NCI-H82 treated with DMSO at 0.1 percent for 48 hours (cell line): ENCODE results near the gene SETBP1.
A peak's percentile ranks its signal among the peaks of the same experiment; 100 is the strongest.

ENCODE experiments used
- DNase-seq: peaks from one replicate; lab custom pipeline; 2025; ENCODE audit not compliant: unreplicated experiment; lab: John Stamatoyannopoulos, UW

The SETBP1 gene

GRCh38 chr18:44680273-44681075, at the start of gene SETBP1:
Gene SETBP1, plus strand, starts transcription at chr18:44680888. Its CDS starts 20,459 bp downstream, at chr18:44701347.
- peak; percentile 44 for DNase-seq

- no peak for DNase-seq
Measured at GRCh38 chr18:44632469-44633145, 48.1 kb upstream of the SETBP1 start.

DNA sequence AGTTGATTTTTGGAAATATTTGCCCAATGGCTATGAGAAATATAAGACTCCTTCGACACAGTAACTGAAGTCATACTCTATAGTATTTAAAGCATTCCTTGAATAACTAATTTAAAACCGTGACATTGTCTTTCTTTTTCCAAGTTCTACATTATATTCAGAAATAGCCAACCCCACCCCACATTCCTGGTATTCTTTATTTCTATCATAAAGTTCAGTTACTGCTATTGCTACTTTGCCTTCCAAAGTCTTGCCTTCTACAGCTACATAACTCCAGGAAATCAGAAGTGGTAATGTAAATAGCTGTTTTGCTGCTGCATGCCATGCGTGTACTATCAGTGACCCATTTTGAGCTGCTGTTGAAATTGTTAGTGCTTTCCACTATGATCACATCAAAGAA, 45.1 kb upstream of the SETBP1 start:
- DNase-seq = no peak

DNA sequence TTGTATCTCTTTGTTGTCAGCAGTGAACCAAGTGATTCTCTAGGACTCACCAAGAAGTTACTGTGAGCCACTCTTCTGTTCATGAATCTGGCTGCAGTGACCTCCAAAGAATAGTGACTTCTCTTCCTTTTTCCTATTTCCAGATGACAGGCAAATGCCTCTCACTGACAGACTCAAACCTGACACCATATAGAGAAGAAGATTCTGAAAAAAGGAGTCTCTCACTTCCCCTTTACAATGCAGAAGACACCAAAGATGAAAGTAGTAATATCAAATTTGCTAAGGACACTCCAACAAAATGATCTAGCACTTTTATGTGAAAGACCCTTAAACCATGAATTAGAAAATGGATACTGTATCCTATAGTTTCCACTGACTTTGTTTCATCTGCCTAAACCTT, 44.4 kb upstream of the SETBP1 start:
- DNase-seq = no peak

DNA sequence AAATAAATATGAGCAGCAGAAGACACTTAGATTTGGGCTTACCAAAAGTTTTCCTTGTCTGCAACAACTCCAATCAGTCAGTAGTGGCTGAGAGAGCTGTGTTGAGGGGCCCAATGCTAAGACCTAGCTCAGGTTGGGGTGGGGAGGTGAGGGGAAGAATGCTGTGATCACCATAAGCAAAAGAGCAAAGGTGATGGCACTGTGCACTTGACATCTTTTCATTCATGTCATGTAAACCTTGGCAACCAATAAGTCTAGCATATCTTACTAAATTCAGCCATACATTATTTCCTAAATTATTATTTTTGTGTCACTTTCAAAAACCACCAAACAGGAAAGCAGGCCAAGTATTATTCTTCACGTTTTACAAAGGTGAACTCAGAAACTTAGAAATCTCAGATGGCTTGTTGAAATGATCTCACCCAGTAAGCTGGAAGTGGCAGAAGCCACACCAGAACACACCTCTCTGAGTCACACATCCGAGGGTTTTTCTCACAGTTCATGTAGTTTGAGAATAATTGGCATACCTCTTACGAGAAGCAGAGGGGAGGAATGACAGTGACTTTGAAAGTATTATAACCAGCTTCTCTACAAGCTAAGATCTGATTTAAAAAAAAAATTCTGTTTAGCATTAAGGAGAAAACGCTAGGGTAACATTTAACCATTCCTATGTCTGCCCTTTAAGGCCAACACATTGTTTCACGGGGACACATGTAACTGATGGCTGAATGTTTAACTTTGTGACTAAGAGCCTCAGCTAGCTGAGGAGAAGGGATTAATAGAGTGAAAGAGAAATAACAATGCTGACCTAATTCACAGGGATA, 43.3 kb upstream of the SETBP1 start:
- DNase-seq = no peak

GRCh38 chr18:44638034-44638540, 42.6 kb upstream of the SETBP1 start:
- no peak for DNase-seq

GRCh38 chr18:44638811-44639210, 41.9 kb upstream of the SETBP1 start:
- DNase-seq = no peak

DNA sequence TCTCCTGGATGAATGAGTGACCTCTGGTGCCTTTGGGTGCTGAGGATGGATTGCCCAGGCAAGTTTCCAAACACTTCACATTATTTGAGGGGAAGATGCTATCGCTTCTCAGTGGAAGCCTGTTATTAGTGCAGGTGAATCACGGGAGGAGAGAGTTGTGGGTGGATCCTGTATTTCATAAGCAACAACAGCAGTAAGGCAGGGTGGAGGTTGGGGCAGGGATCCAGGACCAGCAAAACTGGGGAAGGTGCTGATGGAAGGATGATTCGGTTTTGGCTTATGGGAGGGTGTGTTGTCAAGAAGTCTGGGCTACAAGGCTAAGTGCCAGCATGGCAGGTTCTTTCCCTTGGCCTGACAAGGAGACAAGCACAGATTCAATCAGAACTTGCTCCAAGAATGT, 37.7 kb upstream of the SETBP1 start:
- DNase-seq = no peak

GRCh38 chr18:44651478-44651877, 29.2 kb upstream of the SETBP1 start:
- no peak for DNase-seq

DNA sequence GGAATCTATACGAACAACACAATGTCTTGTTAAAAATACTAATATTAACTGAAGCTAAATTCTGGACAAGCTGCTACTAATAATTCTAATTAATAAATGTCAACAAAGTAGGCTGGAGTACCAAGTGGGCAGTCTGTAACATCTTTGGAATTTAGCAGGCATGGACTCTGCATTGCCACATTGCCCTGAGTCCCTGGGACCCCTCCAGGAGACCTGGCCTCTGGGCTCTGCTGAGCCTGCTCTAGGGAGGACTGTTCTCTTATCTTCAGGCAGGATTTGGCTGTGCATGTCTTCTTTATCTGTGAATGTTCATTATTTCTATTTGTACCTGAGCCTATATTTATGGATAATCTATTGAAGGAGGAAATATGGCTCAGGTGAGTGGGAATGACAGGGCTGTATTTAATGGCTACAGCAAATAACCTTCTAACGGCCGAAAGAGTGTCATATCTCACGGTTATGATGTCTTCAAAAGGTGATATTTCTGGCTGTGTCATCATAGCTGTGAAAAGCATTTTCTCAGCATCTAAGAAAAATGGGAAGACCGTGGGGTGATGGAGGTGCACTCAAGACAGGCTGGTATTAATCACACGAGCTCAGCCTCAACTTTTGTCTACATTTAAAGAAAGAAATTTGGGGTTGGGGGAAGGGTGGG, 28.6 kb upstream of the SETBP1 start:
- no peak for DNase-seq

- no peak for DNase-seq
Measured at GRCh38 chr18:44652722-44653121, 28.0 kb upstream of the SETBP1 start.

GRCh38 chr18:44654573-44654972, 26.1 kb upstream of the SETBP1 start:
- DNase-seq = no peak

DNA sequence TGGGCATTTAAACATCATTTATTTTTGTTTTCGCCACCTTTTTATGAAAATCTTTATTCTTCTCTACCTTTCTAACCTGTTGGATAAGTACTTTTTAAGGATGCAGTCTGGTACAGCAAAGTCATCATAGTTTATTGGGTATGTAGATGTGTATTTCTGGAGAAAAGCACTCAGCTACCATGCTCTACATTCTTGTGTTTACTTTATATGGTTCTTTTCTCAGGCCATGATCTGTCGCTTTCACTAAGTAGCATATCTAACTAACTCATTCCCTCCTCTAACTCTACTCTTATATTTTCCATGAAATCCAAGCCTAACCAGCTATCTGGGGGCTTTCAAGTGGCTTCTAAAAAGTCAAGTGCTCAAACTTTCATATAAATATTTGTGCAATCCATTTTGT, 25.3 kb upstream of the SETBP1 start:
- no peak for DNase-seq

DNA sequence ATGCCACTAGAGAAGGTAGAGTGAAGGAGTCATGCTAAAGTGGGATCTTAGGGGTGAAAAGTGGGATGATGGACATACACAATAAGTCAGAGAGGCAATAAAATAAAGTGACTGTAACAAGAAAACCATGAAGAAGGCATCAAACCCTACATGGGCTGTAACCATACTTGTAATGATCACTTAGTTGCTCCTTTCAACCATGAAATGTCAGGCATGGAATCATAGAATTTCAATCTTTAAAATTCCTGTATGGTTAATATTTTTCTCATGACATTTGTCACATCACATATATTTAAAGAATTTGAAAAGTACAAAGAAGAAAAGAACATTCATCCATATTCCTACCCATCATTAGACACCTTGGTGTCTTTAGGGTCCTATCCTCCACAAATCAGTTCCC, 20.9 kb upstream of the SETBP1 start:
- no peak for DNase-seq

GRCh38 chr18:44668270-44668975, 12.3 kb upstream of the SETBP1 start:
- DNase-seq = no peak

GRCh38 chr18:44671914-44672313, 8.8 kb upstream of the SETBP1 start:
- DNase-seq = no peak

- no peak for DNase-seq
Measured at GRCh38 chr18:44672506-44672905, 8.2 kb upstream of the SETBP1 start.

DNA sequence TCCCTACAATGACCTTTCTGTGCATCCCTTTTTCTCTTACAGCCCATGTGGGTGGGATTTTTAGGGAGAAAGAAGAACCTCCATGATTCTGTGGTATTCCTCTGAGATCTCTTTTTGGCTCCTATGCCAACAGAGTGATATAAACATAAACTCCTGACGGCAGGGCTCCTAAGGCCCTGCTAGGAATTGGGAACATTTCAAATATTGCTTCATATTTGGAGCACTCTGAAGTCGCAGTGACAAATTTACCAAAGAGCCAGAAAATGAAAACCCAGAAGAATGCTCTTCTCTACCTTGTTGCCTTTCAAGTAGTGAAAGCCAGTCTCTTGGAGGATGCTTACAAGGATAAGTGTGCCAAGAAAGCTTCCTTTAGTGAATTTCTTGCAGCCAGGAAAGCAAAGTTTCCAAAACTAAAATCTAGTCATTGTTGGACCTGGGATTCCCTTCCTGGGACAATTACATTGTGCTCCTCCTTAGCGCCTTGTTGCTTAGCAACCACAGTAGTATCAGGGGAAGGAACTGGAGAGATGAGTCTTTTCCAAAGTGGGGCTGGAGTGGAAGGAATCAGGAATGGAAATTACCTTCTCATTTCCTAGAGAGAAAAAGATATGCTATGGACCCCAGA, 7.3 kb upstream of the SETBP1 start:
- DNase-seq = no peak

GRCh38 chr18:44677933-44678332, 2.8 kb upstream of the SETBP1 start:
- DNase-seq = no peak

DNA sequence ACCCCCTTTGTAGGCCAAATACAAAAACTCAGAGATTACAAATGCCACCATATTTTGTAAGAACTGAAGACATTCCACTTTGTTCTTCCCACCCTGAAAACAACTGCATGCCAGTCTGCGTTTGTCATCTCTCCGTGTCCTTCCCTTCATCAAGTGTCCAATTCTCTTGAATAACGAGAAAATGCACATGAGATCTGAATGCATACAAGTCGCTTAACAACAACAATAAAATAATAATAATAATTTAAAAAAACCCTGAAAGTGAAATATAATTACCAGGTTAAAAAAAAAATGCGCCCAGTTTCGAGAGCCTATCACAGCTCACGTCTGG, 2.0 kb upstream of the SETBP1 start:
- DNase-seq = no peak
